C4-2B (cell line): ENCODE measurements around the gene SKAP2.

Source experiments
- ZFX ChIP-seq: fragments of 450-650 bp; IDR thresholded peaks from 2 replicates; pipeline ENCODE4 v1.6.1; 2017
- TF ChIP-seq, protein P1 (sequence below): fragments of 450-650 bp; conservative IDR thresholded peaks from 2 replicates; pipeline ENCODE4 v1.5.1; 2017; ENCODE audit warnings: mild to moderate bottlenecking

DNA sequence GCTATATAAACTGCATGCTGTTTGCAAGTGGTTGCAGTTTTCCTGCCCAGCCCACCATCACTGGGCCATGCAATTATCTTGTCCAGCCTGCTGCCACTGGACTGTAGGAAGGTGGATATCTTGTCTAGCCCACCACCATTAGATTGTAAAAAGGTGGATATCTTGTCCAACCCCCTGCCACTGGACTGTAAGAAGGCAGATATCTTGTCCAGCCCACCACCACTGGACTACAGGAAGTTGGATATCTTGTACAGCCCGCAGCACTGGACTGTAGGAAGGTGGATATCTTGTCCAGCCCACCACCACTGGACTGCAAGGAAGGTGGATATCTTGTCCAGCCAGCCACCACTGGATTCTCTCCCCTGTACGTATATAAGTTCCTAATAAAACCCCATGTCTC is 69.8 kb downstream of the SKAP2 start:
- TF ChIP-seq, protein P1, sequence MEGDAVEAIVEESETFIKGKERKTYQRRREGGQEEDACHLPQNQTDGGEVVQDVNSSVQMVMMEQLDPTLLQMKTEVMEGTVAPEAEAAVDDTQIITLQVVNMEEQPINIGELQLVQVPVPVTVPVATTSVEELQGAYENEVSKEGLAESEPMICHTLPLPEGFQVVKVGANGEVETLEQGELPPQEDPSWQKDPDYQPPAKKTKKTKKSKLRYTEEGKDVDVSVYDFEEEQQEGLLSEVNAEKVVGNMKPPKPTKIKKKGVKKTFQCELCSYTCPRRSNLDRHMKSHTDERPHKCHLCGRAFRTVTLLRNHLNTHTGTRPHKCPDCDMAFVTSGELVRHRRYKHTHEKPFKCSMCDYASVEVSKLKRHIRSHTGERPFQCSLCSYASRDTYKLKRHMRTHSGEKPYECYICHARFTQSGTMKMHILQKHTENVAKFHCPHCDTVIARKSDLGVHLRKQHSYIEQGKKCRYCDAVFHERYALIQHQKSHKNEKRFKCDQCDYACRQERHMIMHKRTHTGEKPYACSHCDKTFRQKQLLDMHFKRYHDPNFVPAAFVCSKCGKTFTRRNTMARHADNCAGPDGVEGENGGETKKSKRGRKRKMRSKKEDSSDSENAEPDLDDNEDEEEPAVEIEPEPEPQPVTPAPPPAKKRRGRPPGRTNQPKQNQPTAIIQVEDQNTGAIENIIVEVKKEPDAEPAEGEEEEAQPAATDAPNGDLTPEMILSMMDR: no peak
- TF ChIP-seq ZFX: no peak
